HG03432 (cell line): ENCODE data around the gene FKBP2.
A peak's percentile ranks its signal among the peaks of the same experiment; 100 is the strongest.

Experiments
- ATAC-seq: cut with Tn5 transposase; IDR thresholded peaks from one replicate; pipeline ENCODE4 v1.9.1; 2021; ENCODE audit warnings: mild to moderate bottlenecking, moderate library complexity; ENCODE audit not compliant: unreplicated experiment

FKBP2 gene

DNA sequence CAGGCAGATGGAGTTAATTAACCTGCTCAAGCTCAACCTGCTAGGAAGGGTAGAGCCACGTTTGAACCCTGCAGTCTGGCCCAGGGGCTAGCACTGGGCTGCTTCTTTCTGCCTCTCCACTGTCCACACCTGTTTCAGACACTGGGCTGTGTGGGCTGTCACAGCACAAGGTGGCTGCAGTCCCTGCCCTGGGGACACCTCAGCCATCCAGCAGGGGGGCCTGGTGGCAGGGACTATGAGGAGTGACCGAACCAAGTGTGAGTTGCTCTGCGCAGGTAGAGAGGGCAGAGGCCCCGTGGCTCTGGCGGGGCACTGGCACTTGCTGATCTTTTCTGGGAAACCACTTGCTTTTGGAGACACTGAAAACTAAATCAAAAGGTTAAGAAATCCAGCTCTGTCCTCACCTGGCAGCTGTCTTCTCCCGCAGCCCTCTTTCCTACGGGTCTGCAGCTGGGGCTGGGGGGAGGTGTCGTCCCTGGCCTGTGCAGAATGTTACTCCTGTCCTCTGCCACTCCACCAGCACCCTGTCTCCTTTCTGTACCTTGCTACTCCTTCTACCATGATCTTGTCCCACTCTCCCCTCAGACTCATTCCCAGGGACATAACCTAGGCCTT is 37.8 kb downstream of the FKBP2 start:
- no peak for ATAC-seq

DNA sequence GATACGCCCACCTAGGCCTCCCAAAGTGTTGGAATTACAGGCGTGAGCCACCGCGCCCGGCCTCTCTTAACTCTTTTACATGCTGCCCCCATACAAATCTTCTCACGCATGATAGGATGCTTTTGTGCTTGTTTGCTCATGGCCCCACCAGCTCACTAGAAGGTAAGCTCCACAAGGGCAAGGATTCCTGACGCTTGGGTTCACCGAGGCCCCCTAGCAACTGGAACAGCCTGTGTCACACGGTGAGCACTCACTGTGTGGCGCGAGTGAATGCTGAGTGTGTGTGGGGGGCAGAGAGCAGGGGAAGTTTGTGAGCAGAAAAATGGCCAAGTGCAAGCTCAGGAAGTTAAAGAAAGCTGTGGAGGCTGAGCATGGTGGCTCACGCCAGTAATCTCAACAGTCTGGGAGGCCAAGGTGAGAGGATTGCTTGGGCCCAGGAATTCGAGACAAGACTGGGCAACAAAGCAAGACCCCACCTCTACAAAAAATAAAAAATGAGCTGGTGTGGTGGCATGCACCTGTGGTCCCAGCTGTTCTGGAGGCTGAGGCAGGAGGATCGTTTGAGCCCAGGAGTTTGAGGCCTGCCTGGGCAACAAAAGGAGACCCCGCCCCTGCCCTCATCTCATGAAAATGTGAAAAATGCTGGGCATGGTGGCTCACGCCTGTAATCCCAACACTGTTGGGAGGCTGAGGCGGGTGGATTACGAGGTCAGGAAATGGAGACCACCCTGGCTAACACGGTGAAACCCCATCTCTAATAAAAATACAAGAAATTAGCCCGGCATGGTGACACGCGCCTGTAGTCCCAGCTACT is 41.3 kb downstream of the FKBP2 start:
- no peak for ATAC-seq

DNA sequence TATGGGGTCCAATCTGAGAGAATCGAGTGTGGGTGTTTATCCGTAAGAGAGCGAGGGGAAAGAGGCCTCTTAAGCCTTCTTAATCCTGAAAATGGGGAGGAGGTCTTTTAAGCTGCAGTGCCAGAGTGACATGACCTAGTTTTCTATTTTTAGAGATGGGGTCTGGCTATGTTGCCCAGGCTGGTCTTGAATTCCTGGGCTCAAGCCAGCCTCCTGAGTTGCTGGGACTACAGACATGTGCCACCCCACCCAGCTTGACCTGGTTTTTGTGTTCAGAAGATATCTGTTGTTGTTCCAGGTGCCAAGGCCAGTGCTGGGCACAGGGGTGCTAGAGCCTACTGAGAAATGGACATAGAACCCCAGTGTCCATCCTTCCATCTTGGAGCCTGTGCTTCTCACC is 42.2 kb downstream of the FKBP2 start:
- ATAC-seq: no peak

DNA sequence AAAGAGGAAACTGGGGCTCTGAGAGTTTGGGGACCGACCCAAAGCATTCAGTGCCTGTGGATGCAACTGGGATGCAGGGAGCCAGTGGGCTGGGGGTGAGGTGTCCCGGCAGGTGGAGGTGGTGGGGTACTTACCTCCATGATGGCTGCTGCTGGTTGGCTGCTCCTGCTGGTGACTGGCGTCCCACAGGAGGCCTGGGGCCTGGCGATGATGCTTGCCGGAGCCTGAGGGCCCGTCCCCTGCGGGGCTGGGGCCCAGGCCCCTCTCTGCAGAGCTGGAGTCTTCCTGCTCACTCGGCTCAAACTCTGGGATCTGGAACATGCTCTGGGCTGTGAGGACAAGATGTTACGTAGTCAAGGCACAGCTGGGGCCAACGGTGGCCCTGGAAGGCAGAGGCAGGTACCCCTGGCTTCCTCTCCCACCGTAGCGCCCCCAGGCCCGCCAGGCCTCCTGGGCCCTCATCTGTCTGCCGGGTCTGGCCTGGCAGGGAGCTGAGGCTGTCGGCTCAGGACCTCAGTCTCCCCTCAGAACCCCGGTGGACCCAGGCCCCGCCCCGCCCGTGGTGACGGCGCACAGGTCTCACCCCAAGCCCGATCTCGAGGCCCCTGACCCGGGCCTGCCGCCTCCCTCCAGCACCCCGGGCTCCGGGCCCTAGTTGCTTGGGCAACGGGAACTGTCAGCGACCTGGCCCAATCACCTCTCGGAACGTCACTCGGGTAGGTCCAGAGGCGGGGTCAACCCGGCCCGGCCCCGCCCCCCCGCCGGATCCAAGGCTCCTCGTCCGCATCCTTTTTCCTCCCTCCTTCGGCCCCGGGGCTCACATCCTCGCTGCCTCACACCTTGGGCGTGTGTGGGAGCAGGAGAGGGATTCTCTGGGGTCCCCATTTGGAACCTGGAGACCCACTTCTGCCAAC is 43.4 kb downstream of the FKBP2 start, which contains the start of gene BAD:
Gene BAD (minus strand): TSS at position 618 of the 914 bp plus-strand sequence. CDS start 297 bp downstream, at position 321.
- ATAC-seq: peak; percentile 75

GRCh38 chr11:64284962-64285884 is 44.3 kb downstream of the FKBP2 start, which contains the start of gene GPR137:
GPR137 (plus strand) TSS chr11:64285848; CDS start chr11:64286525, 677 bp downstream.
- peak; percentile 69 for ATAC-seq

DNA sequence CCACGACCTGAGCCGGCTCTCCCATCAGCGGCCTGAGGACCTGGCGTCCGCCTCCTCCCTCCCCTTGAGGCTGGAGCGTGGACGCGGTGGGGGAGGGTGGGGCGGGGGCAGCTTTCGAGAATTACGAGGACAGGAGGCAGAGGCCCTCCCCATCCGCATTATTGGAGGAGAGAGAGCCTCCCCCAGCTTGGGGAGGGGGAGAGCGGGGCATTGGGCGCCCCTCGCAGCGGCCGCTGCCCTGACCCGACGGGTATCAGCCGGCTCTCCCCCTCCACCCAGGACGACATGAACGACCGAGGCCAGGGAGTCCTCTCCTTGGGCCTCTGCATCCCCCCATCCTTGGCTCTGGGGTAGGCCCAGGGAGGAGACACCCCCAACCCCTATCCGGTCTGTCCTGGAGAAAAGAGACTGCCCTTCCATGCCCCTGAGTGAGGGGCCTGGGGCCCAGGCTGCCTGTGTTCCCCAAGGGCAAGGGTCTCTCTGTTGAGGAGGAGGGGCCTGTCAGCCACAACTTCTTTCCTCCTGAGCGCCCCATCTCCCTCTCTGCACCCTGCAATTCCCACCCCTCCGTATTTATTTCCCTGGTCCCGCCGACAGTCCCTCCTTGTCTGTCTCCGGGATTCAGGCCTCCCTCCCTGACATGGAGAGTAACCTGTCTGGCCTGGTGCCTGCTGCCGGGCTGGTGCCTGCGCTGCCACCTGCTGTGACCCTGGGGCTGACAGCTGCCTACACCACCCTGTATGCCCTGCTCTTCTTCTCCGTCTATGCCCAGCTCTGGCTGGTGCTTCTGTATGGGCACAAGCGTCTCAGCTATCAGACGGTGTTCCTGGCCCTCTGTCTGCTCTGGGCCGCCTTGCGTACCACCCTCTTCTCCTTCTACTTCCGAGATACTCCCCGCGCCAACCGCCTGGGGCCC is 45.2 kb downstream of the FKBP2 start:
- no peak for ATAC-seq

DNA sequence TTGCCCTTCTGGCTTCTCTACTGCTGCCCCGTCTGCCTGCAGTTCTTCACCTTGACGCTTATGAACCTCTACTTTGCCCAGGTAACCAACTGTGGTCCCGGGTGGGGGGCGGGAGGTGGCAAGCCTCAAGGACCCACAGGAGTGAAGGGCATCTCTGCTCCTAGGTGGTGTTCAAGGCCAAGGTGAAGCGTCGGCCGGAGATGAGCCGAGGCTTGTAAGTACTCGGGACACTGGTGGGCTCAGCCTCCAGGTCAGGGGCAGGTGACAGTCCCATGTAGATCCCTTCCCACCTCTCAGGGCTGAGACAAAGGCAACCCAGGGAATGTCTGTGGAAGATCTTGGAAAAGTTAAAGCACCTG is 45.9 kb downstream of the FKBP2 start:
- no peak for ATAC-seq

DNA sequence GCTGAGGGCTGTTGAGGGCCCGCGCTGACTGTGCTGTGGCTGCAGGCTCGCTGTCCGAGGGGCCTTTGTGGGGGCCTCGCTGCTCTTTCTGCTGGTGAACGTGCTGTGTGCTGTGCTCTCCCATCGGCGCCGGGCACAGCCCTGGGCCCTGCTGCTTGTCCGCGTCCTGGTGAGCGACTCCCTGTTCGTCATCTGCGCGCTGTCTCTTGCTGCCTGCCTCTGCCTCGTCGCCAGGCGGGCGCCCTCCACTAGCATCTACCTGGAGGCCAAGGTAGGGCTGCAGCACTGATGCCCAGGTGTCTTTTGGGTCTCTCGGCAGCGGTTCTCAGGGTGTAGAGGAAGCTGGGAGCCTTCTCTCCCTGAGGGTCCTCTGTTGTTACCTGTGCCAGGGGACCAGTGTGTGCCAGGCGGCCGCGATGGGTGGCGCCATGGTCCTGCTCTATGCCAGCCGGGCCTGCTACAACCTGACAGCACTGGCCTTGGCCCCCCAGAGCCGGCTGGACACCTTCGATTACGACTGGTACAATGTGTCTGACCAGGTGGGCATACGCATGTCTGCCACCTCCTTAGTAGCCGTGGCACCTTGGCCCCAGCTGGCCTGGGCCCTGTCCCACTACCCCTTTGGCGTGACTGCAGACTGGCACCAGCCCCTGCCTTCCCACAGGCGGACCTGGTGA is 46.9 kb downstream of the FKBP2 start:
- ATAC-seq: no peak

DNA sequence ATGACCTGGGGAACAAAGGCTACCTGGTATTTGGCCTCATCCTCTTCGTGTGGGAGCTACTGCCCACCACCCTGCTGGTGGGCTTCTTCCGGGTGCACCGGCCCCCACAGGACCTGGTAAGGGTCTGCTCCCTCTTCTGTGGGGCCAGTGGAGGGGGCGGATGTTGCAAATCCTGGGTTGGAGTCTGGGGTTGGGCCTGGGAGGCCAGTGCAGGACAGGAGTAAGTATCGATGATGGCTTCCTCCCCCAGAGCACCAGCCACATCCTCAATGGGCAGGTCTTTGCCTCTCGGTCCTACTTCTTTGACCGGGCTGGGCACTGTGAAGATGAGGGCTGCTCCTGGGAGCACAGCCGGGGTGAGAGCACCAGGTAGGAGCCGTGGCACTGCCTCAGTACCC is 47.5 kb downstream of the FKBP2 start:
- no peak for ATAC-seq

- ATAC-seq: no peak
These were observed 48.2 kb downstream of the FKBP2 start for GRCh38 chr11:64289002-64289564.

- no peak for ATAC-seq
These were observed 49.7 kb downstream of the FKBP2 start for GRCh38 chr11:64290352-64291261.

GRCh38 chr11:64291262-64291751 is 50.4 kb downstream of the FKBP2 start, which contains the start of gene KCNK4:
KCNK4 (plus strand) TSS chr11:64291302; CDS start chr11:64293019, 1,717 bp downstream.
- ATAC-seq: no peak

- no peak for ATAC-seq
These were observed 51.0 kb downstream of the FKBP2 start for GRCh38 chr11:64291752-64292459.

DNA sequence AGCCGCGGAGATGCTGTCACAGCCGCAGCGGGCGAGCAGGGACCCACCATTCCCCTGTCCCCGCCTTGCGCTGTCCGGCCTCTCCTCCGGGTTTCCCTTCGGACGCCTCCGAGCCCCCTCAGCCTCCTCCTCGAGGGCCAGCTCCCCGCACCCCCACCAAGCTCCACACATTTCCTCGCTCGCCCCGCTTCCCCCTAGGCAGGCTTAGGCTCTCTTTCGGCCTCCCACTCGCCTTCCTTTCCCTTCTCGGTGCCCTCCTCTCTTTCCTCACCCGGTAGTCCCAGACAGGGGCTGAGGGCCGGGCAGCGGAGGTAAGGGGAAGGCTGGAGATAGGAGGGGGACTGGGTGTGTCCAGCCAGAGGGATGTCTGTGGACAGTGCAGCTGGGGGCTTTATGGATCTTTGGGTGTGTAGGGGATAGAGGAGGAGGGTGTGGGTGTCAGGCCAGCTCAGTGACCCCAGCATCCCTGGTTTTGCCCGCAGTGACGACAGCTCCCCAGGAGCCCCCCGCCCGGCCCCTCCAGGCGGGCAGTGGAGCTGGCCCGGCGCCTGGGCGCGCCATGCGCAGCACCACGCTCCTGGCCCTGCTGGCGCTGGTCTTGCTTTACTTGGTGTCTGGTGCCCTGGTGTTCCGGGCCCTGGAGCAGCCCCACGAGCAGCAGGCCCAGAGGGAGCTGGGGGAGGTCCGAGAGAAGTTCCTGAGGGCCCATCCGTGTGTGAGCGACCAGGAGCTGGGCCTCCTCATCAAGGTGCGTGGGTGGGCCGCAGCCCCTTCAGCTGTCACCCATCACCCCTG is 51.8 kb downstream of the FKBP2 start:
- ATAC-seq: no peak
